Pancreas (tissue), 10 donors: ENCODE data around the gene GBX1. TPM values are rescaled to one million over a fixed set of nuclear protein-coding genes. Genes with fewer than 3 reads are reported as not detected.

Experiments
- ATAC-seq, 4 donors: fragments of 200-7000 bp; cut with Tn5 transposase; one replicate each; pipeline versions ENCODE4 v1.8.0 to v1.9.1; 2020; ENCODE audit warnings: mild to moderate bottlenecking in 4 of 4, moderate library complexity in 4 of 4
- DNase-seq, 6 donors: peaks; one replicate each; pipeline ENCODE4 v3.0.0-alpha.2; 2020
- FAIRE-seq: peaks from 2 replicates; lab custom pipeline; 2012; peaks lifted over from hg19 to GRCh38; lab: Jason Lieb, UNC
- H3K27ac ChIP-seq, 4 donors: fragments of 200-600 bp; sonication (generic); 1 replicate in 3 of 4; 2 replicates in 1 of 4; pipeline versions ENCODE4 v1.5.0 to v1.8.0; 2020
- H3K27me3 ChIP-seq, 4 donors: fragments of 200-600 bp; one replicate each; pipeline ENCODE4 v1.8.0; 2021
- H3K36me3 ChIP-seq, 3 donors: fragments of 200-600 bp; sonication (generic) in 1 of 3; one replicate each; pipeline versions ENCODE4 v1.5.0 to v1.8.0; 2020 to 2021
- H3K4me1 ChIP-seq, 3 donors: fragments of 200-600 bp; one replicate each; pipeline ENCODE4 v1.8.0; 2021
- H3K4me3 ChIP-seq, 4 donors: fragments of 200-600 bp; sonication (generic) in 2 of 4; one replicate each; pipeline versions ENCODE4 v1.5.0 to v1.8.0; 2020 to 2021
- H3K9me3 ChIP-seq, 4 donors: fragments of 200-600 bp; one replicate each; pipeline ENCODE4 v1.8.0; 2021
- WGBS, 2 donors: extraction: QIAGEN DNeasy Blood & Tissue Kit; methylation state at CpG; one replicate each; pipeline ENCODE4 v1.1.7; 2013; 5-methylcytosine and 5-hydroxymethylcytosine counted together
- intact Hi-C, 3 donors: fragments of 100-400 bp; cut with DNase I; formaldehyde crosslinking; loops; one replicate each; pipeline versions ENCODE4 v1.11.1 to v1.14.2; 2022
- polyA plus RNA-seq, 2 donors: library from polyadenylated mRNA; stranded (reverse); fragments of 200-250 nt; gene quantifications; one replicate each; pipeline ENCODE4 v1.2.3, GENCODE V29; 2013
- total RNA-seq, 6 donors: library from RNA; stranded (reverse); fragmentation: NEBNext Ultra II Directional in 4 of 6; extraction: Animal tissue kit (Norgen Biotek cat#: 25700) in 4 of 6; gene quantifications; one replicate each; pipeline versions ENCODE4 v1.2.1 to v1.2.4, GENCODE V29; 2021 to 2023
- TF ChIP-seq, protein P1 (sequence below), 4 donors: fragments of 200-600 bp; sonication (generic) in 3 of 4; IDR thresholded peaks; one replicate each; pipeline versions ENCODE4 v1.5.0 to v1.8.0; 2021; ENCODE audit warnings: antibody characterized with exemption in 4 of 4
- donor health status: healthy with polysubstance abuse.
- donor health status: DM: no; HTN: no; CAD: no; lungs with moderate emphysema.
- donor health status: DM: no; HTN: no; CAD: no.
- donor health status: control.
- donor health status: control.
- donor health status: Bipolar disorder and iron deficiency.
- donor health status: DM: yes; HTN: yes; CAD: no.
- donor health status: DM: no; HTN: no; CAD: no.
- donor health status: DM: no; HTN: no; CAD: no.
- donor health status: DM: yes; HTN: yes; CAD: no.

Gene GBX1
- total RNA-seq (not detected), polyA plus RNA-seq (not detected)

DNA sequence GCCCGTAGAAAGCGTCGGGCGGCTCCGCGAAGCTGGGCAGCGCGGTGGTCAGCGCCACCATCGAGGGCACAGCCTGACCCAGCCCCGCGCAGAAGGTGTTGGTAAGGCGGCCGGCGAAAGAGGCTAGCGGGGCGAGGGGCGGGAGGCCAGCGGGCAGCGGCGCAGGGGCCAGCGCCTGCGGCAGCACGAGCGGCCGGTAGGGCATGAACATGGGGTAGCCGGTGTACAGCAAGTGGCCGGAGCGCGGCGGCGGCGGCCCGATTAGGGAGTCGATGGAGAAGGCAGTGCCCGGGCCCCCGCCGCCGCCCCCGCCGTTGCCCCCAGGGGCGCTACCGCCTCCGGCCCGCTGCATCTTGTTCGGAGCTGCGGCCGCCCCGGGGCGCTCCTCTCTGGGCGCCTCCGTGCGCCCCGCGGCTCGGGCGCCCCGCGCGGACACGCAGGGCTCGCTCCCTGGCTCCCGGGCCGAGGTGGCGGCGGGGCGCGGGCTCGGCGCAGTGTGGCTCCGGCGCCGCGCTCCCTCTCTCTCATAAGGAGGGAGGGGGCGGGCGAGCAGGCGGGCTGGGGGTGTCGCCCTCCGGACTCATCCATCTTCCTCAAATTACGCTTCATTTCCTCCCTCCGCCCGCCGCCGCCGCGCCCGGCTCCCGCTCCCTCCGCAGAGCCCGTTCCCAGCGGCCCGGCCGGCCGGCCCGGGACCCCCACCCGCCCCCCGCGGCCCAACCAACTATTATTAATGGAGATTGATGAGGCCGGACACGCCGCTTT is at the start of gene GBX1:
TSS of gene GBX1 (minus strand) at position 498 of the 765 bp plus-strand sequence. CDS start at position 352, 146 bp downstream.
- 1 to 2% methylated on average over 50 to 100 of the region's 101 CpGs for WGBS, 2 donors
- intact Hi-C loops = loop anchor here in 1 of 3 donors (5.0 kb wide), 1 partner anchor 40 kb away; no protein-coding TSS in a partner anchor
- FAIRE-seq = no peak
- peak in 3 of 6 donors; percentile 43 to 80 (median 75) for DNase-seq
- TF ChIP-seq, protein P1, sequence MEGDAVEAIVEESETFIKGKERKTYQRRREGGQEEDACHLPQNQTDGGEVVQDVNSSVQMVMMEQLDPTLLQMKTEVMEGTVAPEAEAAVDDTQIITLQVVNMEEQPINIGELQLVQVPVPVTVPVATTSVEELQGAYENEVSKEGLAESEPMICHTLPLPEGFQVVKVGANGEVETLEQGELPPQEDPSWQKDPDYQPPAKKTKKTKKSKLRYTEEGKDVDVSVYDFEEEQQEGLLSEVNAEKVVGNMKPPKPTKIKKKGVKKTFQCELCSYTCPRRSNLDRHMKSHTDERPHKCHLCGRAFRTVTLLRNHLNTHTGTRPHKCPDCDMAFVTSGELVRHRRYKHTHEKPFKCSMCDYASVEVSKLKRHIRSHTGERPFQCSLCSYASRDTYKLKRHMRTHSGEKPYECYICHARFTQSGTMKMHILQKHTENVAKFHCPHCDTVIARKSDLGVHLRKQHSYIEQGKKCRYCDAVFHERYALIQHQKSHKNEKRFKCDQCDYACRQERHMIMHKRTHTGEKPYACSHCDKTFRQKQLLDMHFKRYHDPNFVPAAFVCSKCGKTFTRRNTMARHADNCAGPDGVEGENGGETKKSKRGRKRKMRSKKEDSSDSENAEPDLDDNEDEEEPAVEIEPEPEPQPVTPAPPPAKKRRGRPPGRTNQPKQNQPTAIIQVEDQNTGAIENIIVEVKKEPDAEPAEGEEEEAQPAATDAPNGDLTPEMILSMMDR (IDR thresholded peaks at IDR 0.05) = peak in 1 of 4 donors; percentile 8
- Histone ChIP-seq H3K36me3 (no peaks in the 10 kb centered on the region), H3K27me3 (peaks cover 0 to 25% (median 3%) of the 10 kb centered on the region in 4 donors), H3K27ac (no peak within 1 kb of the TSS), H3K9me3 (no peaks in the 10 kb centered on the region), H3K4me3 (peak within 1 kb of the TSS; percentile 16 to 59 (median 40)), H3K4me1 (peaks cover 0 to 5% (median 4%) of the 10 kb centered on the region in 3 donors)
- ATAC-seq = peak; percentile 54 to 71 (median 66)

DNA sequence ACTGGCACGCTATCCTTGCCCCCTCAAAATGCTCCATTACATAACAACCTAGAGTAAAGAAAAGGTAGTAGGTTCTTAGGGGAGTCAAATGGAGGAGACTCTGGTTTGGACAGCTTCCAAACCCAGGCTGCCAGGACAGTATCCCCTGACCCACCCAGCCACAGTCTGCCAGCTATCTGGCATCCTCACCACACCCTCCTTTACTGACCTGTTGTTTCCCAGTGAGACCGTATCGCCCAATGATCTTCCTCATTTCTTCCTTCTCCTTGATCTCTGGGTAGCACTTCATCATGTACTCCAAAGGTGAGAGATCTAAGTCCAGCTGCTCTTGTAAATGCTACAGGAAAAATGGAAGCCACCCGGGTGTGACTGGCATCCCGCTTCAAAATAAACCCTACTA is 47.9 kb upstream of the GBX1 start:
- TF ChIP-seq, protein P1 (IDR thresholded peaks at IDR 0.05) = no peak
- WGBS, 2 donors = 96 to 97% methylated on average over 5 of the region's 5 CpGs
- Histone ChIP-seq H3K27me3 (no peaks in the 10 kb centered on the region), H3K4me3 (no peak overlapping the region), H3K4me1 (no peaks in the 10 kb centered on the region), H3K9me3 (no peaks in the 10 kb centered on the region), H3K27ac (no peak overlapping the region), H3K36me3 (peaks cover 0 to 50% (median 14%) of the 10 kb centered on the region in 3 donors)
- DNase-seq (no peak), FAIRE-seq (no peak), ATAC-seq (no peak)
- intact Hi-C loops = no loop called here

DNA sequence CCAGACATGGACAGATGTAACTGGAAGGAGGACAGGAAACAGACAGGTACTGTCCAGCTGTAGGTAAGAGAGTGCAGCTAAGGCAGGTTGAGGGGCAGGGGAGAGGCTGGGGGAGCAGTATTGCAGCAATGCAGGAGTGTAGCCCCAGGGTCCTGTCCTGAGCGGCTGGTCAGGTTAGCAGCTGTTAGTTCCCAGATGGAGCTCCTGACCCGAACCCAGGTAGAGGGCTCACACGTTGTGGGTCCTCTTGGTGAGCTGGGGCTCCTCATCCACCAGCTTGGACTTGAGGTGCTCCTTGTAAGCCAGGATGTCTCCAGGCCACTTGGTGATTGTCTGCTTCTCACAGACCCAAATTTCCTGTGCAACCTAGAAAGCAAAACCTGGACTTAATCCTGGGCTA is 46.3 kb upstream of the GBX1 start:
- Histone ChIP-seq H3K27me3 (no peaks in the 10 kb centered on the region), H3K4me1 (no peaks in the 10 kb centered on the region), H3K9me3 (no peaks in the 10 kb centered on the region), H3K4me3 (no peak overlapping the region), H3K36me3 (peaks cover 0 to 44% (median 14%) of the 10 kb centered on the region in 3 donors), H3K27ac (no peak overlapping the region)
- no peak for DNase-seq
- WGBS, 2 donors = 69 to 78% methylated on average over 3 of the region's 3 CpGs
- no peak for ATAC-seq
- intact Hi-C loops = no loop called here
- TF ChIP-seq, protein P1 (IDR thresholded peaks at IDR 0.05) = no peak
- no peak for FAIRE-seq

DNA sequence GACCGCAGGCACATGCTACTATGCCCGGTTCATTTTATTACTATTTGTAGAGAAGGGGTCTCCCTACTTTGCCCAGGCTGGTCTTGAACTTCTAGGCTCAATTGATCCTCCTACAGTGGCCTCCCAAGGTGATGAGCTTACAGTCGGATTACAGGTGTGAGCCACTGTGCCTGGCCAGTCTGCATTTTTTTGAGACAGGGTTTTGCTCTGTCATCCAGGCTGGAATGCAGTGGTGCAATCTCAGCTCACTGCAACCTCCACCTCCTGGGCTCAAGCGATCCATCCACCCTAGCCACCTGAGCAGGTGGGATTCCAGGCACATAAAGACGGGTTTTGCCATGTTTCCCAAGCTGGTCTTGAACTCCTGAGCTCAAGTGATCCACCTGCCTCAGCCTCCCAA is 45.1 kb upstream of the GBX1 start:
- 66 to 80% methylated on average over 5 of the region's 5 CpGs for WGBS, 2 donors
- FAIRE-seq = no peak
- DNase-seq = no peak
- Histone ChIP-seq H3K27me3 (no peaks in the 10 kb centered on the region), H3K36me3 (peaks cover 0 to 38% (median 14%) of the 10 kb centered on the region in 3 donors), H3K27ac (no peak overlapping the region), H3K9me3 (no peaks in the 10 kb centered on the region), H3K4me3 (no peak overlapping the region), H3K4me1 (no peaks in the 10 kb centered on the region)
- ATAC-seq = no peak
- intact Hi-C loops = no loop called here
- TF ChIP-seq, protein P1 (IDR thresholded peaks at IDR 0.05) = no peak
